GM18511 (cell line): Measurements from ENCODE around the gene GNLY.
A peak's percentile ranks its signal among the peaks of the same experiment; 100 is the strongest.
"Not testable (repeated sequence)": the region's sequence is repeated elsewhere in the genome, so short reads cannot be mapped to it uniquely, and the experiment has no call there.

ENCODE experiments used
- ATAC-seq: cut with Tn5 transposase; IDR thresholded peaks from one replicate; pipeline ENCODE4 v1.9.1; 2021; ENCODE audit warnings: mild to moderate bottlenecking, moderate library complexity; ENCODE audit not compliant: unreplicated experiment

GNLY gene

GRCh38 chr2:85694052-85695025, at the start of gene GNLY:
GNLY (plus strand) TSS chr2:85694358; CDS start chr2:85694419, 61 bp downstream.
- ATAC-seq, result no peak

- no peak for ATAC-seq
These were observed 49.2 kb upstream of the GNLY start for GRCh38 chr2:85644909-85645308.

GRCh38 chr2:85646166-85646565, 48.0 kb upstream of the GNLY start:
- ATAC-seq, result no peak

- peak; percentile 84 for ATAC-seq
These were observed 46.2 kb upstream of the GNLY start for GRCh38 chr2:85647823-85648526.

GRCh38 chr2:85648619-85649018, 45.5 kb upstream of the GNLY start:
- ATAC-seq, result peak; percentile 35

- no peak for ATAC-seq
These were observed 44.7 kb upstream of the GNLY start for GRCh38 chr2:85649201-85650190.

GRCh38 chr2:85650456-85650855, 43.7 kb upstream of the GNLY start:
- ATAC-seq, result no peak

GRCh38 chr2:85651097-85651496, 43.1 kb upstream of the GNLY start:
- ATAC-seq, result no peak

GRCh38 chr2:85652056-85652455, 42.1 kb upstream of the GNLY start:
- ATAC-seq, result no peak

GRCh38 chr2:85653996-85654395, 40.2 kb upstream of the GNLY start:
- ATAC-seq, result no peak

GRCh38 chr2:85655961-85656417, 38.2 kb upstream of the GNLY start:
- no peak for ATAC-seq

GRCh38 chr2:85656468-85656867, 37.7 kb upstream of the GNLY start:
- ATAC-seq, result no peak

- not testable (repeated sequence) for ATAC-seq
These were observed 36.8 kb upstream of the GNLY start for GRCh38 chr2:85657399-85657798.

GRCh38 chr2:85659324-85659981, 34.7 kb upstream of the GNLY start:
- ATAC-seq, result no peak

GRCh38 chr2:85660301-85660700, 33.9 kb upstream of the GNLY start:
- not testable (repeated sequence) for ATAC-seq

- ATAC-seq, result no peak
These were observed 33.4 kb upstream of the GNLY start for GRCh38 chr2:85660725-85661124.

- no peak for ATAC-seq
These were observed 32.9 kb upstream of the GNLY start for GRCh38 chr2:85661139-85661858.

- no peak for ATAC-seq
These were observed 31.1 kb upstream of the GNLY start for GRCh38 chr2:85662899-85663593.
